HG02852 (cell line): ENCODE data around the gene RHOG.
"Not testable (repeated sequence)": the region's sequence is repeated elsewhere in the genome, so short reads cannot be mapped to it uniquely, and the experiment has no call there.

Experiments
- ATAC-seq: cut with Tn5 transposase; IDR thresholded peaks from one replicate; pipeline ENCODE4 v1.9.1; 2021; ENCODE audit warnings: mild to moderate bottlenecking, moderate library complexity; ENCODE audit not compliant: unreplicated experiment

Gene RHOG

GRCh38 chr11:3810951-3811350 is 29.8 kb downstream of the RHOG start:
- ATAC-seq, result no peak

- no peak for ATAC-seq
Observed at GRCh38 chr11:3810446-3810845, 30.3 kb downstream of the RHOG start.

GRCh38 chr11:3809624-3809928 is 31.2 kb downstream of the RHOG start:
- ATAC-seq, result no peak

GRCh38 chr11:3808861-3809623 is 31.7 kb downstream of the RHOG start:
- ATAC-seq, result peak; percentile 68

GRCh38 chr11:3807909-3808860 is 32.6 kb downstream of the RHOG start, which contains the start of gene PGAP2:
TSS of gene PGAP2 (plus strand) at chr11:3808560. CDS start at chr11:3811260, 2,700 bp downstream.
- peak; percentile 69 for ATAC-seq

- ATAC-seq, result no peak
Observed at GRCh38 chr11:3803726-3804495, 36.8 kb downstream of the RHOG start.

GRCh38 chr11:3802011-3802790 is 38.6 kb downstream of the RHOG start:
- ATAC-seq, result no peak

GRCh38 chr11:3799873-3800272 is 40.9 kb downstream of the RHOG start:
- ATAC-seq, result no peak

GRCh38 chr11:3799143-3799542 is 41.6 kb downstream of the RHOG start:
- no peak for ATAC-seq

GRCh38 chr11:3797329-3798090 is 43.2 kb downstream of the RHOG start, which contains the start of gene NUP98:
TSS of gene NUP98 (minus strand) at chr11:3797554. CDS start at chr11:3782117, 15,437 bp downstream.
- ATAC-seq, result peak; percentile 89

GRCh38 chr11:3796801-3797328 is 43.9 kb downstream of the RHOG start:
- ATAC-seq, result peak; percentile 39

GRCh38 chr11:3796346-3796745 is 44.4 kb downstream of the RHOG start:
- ATAC-seq, result no peak

- ATAC-seq, result no peak
Observed at GRCh38 chr11:3796002-3796311, 44.8 kb downstream of the RHOG start.

GRCh38 chr11:3795131-3796001 is 45.4 kb downstream of the RHOG start:
- no peak for ATAC-seq

GRCh38 chr11:3794387-3794786 is 46.4 kb downstream of the RHOG start:
- not testable (repeated sequence) for ATAC-seq

- ATAC-seq, result no peak
Observed at GRCh38 chr11:3786781-3787428, 53.9 kb downstream of the RHOG start.

- ATAC-seq, result no peak
Observed at GRCh38 chr11:3783611-3784010, 57.1 kb downstream of the RHOG start.

GRCh38 chr11:3782963-3783362 is 57.8 kb downstream of the RHOG start:
- ATAC-seq, result no peak
